Naive thymus-derived CD8-positive, alpha-beta T cell (primary cell): ENCODE results near the gene VCX3A. TPM values are rescaled to one million over a fixed set of nuclear protein-coding genes. Genes with fewer than 3 reads are reported as not detected.
A peak's percentile ranks its signal among the peaks of the same experiment; 100 is the strongest.
"Not testable (repeated sequence)": the region's sequence is repeated elsewhere in the genome, so short reads cannot be mapped to it uniquely, and the experiment has no call there.

Experiments used
- ATAC-seq, 2 donors: fragments of 150-1000 bp; cut with Tn5 transposase in 1 of 2; sonication (Bioruptor Pico), chemical (Tn5 transposase) in 1 of 2; 1 replicate in 1 of 2; 2 replicates in 1 of 2; pipeline ENCODE4 v1.10.0; 2021; ENCODE audit warnings: mild to moderate bottlenecking in 2 of 2, moderate library complexity in 2 of 2
- POLR2A ChIA-PET: fragments of 350-600 bp; sonication (Branson Sonifier 250); formaldehyde crosslinking; loops from one replicate; lab custom pipeline; 2021; ENCODE audit warnings: antibody characterized with exemption; lab: Charles Lee
- DNase-seq, 10 donors: peaks; one replicate each; pipeline versions ENCODE4 v3.0.0 to v3.0.0-alpha.2; 2020 to 2022
- H3K27ac Mint-ChIP-seq, 10 donors: one replicate each; pipeline ENCODE4 v1.8.0; 2020 to 2022; ENCODE audit warnings: mild to moderate bottlenecking in 10 of 10, mixed read lengths in 10 of 10, moderate library complexity in 4 of 10, inconsistent platforms in 1 of 10
- H3K27me3 Mint-ChIP-seq, 5 donors: one replicate each; pipeline ENCODE4 v1.8.0; 2021 to 2022; ENCODE audit warnings: mixed read lengths in 5 of 5
- H3K36me3 Mint-ChIP-seq, 3 donors: one replicate each; pipeline ENCODE4 v1.8.0; 2020 to 2022; ENCODE audit warnings: mixed read lengths in 3 of 3, mild to moderate bottlenecking in 2 of 3, inconsistent platforms in 1 of 3
- H3K4me1 Mint-ChIP-seq, 4 donors: one replicate each; pipeline ENCODE4 v1.8.0; 2021 to 2022; ENCODE audit warnings: mixed read lengths in 4 of 4
- H3K4me3 Mint-ChIP-seq, 10 donors: one replicate each; pipeline ENCODE4 v1.8.0; 2020 to 2022; ENCODE audit warnings: mild to moderate bottlenecking in 10 of 10, mixed read lengths in 10 of 10, moderate library complexity in 6 of 10, inconsistent platforms in 1 of 10
- H3K9me3 Mint-ChIP-seq, 9 donors: one replicate each; pipeline ENCODE4 v1.8.0; 2020 to 2022; ENCODE audit warnings: mixed read lengths in 9 of 9, mild to moderate bottlenecking in 3 of 9, inconsistent platforms in 1 of 9, moderate library complexity in 1 of 9
- polyA plus RNA-seq, 3 donors: library from polyadenylated mRNA; unstranded; fragments of 300-500 nt; fragmentation: Illumina TruSeq; gene quantifications; one replicate each; pipeline ENCODE4 v1.2.3, GENCODE V29; 2021
- total RNA-seq, 8 experiments: library from RNA in 2 of 8; stranded (reverse) in 2 of 8; gene quantifications; one replicate each; pipeline ENCODE4 v1.2.3 and lab custom pipeline; 2021 to 2026

VCX3A gene
- total RNA-seq (not detected), polyA plus RNA-seq (not detected), total RNA-seq (lab: John Stamatoyannopoulos, UW) (0 reads per million in 6 experiments)

GRCh38 chrX:6535018-6535417, at the start of gene VCX3A:
Gene VCX3A (minus strand): TSS chrX:6535118. CDS start chrX:6534497, 621 bp downstream.
- ATAC-seq, H3K27ac Mint-ChIP-seq, H3K4me1 Mint-ChIP-seq, DNase-seq, POLR2A ChIA-PET, H3K4me3 Mint-ChIP-seq, H3K9me3 Mint-ChIP-seq, H3K36me3 Mint-ChIP-seq, H3K27me3 Mint-ChIP-seq: not testable (repeated sequence)

GRCh38 chrX:6574762-6575161, 39.8 kb upstream of the VCX3A start:
- POLR2A ChIA-PET: no interaction called here
- no peaks in the 10 kb centered on the region for H3K36me3 Mint-ChIP-seq
- H3K4me3 Mint-ChIP-seq: no peak overlapping the region
- ATAC-seq: no peak
- H3K9me3 Mint-ChIP-seq: peaks cover 0 to 2% (median 0%) of the 10 kb centered on the region in 9 donors
- H3K27ac Mint-ChIP-seq: no peak overlapping the region
- no peak for DNase-seq
- H3K4me1 Mint-ChIP-seq: no peaks in the 10 kb centered on the region
- peaks cover 0 to 2% (median 0%) of the 10 kb centered on the region in 5 donors for H3K27me3 Mint-ChIP-seq

DNA sequence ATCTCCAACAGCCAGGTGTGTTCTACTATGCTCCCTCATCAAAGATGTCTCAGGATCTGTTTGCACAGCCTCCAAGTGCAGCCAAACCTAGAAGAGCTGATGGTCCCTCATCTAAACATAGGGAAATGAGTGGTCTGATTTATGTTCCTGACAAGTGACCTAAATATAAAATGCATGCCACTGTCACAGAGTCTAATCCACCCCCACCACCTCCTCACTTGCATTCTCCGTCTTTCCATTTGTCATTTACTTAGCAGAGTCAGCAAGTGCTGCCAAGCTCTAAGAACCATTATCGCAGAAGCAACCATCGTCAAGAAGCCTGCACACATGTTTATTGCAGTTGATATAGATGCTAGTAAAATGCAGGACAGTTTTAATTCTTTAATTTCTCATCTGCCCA, 33.1 kb upstream of the VCX3A start:
- H3K9me3 Mint-ChIP-seq: peaks cover 0 to 4% (median 0%) of the 10 kb centered on the region in 9 donors
- DNase-seq: no peak
- no peaks in the 10 kb centered on the region for H3K27me3 Mint-ChIP-seq
- no peaks in the 10 kb centered on the region for H3K36me3 Mint-ChIP-seq
- peak overlapping the region in 1 of 10 donors; percentile 21 for H3K27ac Mint-ChIP-seq
- no peak overlapping the region for H3K4me3 Mint-ChIP-seq
- POLR2A ChIA-PET: no interaction called here
- ATAC-seq: no peak
- no peaks in the 10 kb centered on the region for H3K4me1 Mint-ChIP-seq

GRCh38 chrX:6558979-6559378, 24.1 kb upstream of the VCX3A start:
- POLR2A ChIA-PET: no interaction called here
- no peak for ATAC-seq
- Mint-ChIP-seq H3K27ac (no peak overlapping the region), H3K4me3 (no peak overlapping the region), H3K9me3 (peaks cover 0 to 10% (median 4%) of the 10 kb centered on the region in 9 donors), H3K4me1 (no peaks in the 10 kb centered on the region), H3K36me3 (peaks cover 0 to 5% (median 0%) of the 10 kb centered on the region in 3 donors), H3K27me3 (peaks cover 0 to 4% (median 0%) of the 10 kb centered on the region in 5 donors)
- no peak for DNase-seq

DNA sequence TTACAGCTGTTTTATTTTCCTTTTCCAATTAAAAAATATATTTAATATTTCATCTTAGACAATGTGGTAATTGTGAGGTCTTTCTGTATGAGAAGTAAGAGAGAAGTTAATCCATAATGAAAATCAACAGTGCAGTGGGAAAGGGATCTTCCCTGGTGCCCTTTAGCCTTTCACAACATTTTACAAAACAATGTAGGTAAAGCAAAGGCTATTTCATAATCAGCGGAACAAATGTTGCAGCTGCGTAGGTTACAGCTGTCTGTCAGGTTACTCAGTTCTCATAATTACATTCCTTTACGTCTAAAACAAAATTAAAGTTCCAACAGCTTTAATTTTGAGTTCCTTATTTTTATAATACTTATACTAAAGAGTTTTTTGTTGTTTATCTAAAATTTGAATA, 22.8 kb upstream of the VCX3A start:
- no peak for DNase-seq
- Mint-ChIP-seq H3K36me3 (peaks cover 0 to 13% (median 0%) of the 10 kb centered on the region in 3 donors), H3K9me3 (peaks cover 0 to 15% (median 8%) of the 10 kb centered on the region in 9 donors), H3K27me3 (peaks cover 0 to 4% (median 0%) of the 10 kb centered on the region in 5 donors), H3K27ac (no peak overlapping the region), H3K4me1 (no peaks in the 10 kb centered on the region), H3K4me3 (no peak overlapping the region)
- POLR2A ChIA-PET: no interaction called here
- no peak for ATAC-seq

DNA sequence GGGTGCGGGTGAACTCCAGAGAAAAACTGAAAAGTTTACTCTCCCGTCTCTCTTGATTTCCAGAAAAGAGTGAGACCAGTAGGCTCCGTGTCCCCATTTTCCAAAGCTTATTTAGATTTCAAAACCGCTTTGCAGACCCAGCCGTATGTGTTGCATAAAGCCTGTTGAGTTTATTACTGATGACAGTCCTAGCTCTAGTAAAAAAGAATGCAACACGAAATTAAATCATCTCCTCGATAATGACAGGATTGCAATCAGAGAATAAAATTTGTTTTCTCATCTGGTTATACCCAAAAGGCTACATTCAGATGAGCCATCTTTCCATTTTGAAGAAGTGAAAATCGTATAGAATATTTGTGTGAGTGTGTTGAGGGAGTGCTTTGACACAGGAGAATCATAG, 16.1 kb upstream of the VCX3A start:
- Mint-ChIP-seq H3K27ac (no peak overlapping the region), H3K4me3 (no peak overlapping the region), H3K36me3 (peaks cover 0 to 17% (median 0%) of the 10 kb centered on the region in 3 donors), H3K27me3 (peaks cover 0 to 12% (median 2%) of the 10 kb centered on the region in 5 donors), H3K4me1 (no peaks in the 10 kb centered on the region), H3K9me3 (peaks cover 0 to 23% (median 10%) of the 10 kb centered on the region in 9 donors)
- DNase-seq (no peak), ATAC-seq (no peak)
- POLR2A ChIA-PET: no interaction called here

DNA sequence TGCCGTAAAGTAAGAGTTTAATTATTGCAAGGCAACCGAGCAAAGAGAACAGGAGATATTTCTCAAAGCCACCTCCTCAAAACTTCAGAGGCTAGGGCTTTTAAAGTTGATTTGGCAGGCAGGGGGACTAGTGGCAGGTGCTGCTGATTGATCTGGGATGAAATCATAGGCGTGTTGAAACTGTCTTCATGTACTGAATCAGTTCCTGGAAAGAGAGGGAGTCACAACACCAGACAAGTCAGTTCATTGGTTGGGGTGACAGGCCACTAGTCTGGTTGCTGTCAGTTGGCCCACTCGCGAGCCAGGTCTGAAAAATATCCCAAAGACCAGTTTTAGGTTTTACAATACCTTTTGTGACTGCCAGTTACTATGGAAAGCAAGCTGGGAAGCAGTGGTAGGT, 10.8 kb upstream of the VCX3A start:
- POLR2A ChIA-PET: no interaction called here
- no peak overlapping the region for H3K4me3 Mint-ChIP-seq
- H3K27me3 Mint-ChIP-seq: peaks cover 0 to 4% (median 0%) of the 10 kb centered on the region in 5 donors
- H3K9me3 Mint-ChIP-seq: peaks cover 0 to 14% (median 3%) of the 10 kb centered on the region in 9 donors
- DNase-seq (no peak), ATAC-seq (no peak)
- H3K4me1 Mint-ChIP-seq: peaks cover 0 to 6% (median 0%) of the 10 kb centered on the region in 4 donors
- H3K27ac Mint-ChIP-seq: no peak overlapping the region
- H3K36me3 Mint-ChIP-seq: no peaks in the 10 kb centered on the region

DNA sequence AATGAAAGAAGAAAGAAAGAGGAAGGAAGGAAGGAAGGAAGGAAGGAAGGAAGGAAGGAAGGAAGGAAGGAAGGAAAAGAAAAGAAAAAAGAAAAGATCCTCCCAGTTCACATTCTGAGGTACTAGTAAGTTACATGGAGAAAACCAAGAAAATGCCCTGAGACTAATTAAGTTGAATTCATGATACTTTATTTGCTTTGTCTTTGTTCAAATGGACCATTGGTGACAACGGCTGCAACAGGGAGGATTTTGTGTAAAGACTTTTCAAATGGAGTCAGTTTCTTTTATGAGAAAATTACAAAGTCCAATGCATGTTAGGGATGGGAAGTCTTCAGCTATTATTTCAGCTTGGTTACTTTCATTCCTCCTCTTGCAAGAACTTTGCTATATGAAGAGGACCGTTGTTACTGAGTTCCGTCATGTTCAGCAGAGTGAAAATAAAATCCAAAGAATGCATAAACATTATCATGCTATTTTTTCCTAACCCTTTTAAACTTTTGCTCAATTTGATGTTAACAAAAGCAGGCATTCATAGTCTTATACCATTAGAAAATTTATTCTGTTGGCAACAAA, 8.3 kb downstream of the VCX3A start:
- Mint-ChIP-seq H3K4me3 (no peak overlapping the region), H3K27ac (no peak overlapping the region)
- POLR2A ChIA-PET: no interaction called here

GRCh38 chrX:6517376-6517775, 17.5 kb downstream of the VCX3A start:
- H3K4me3 Mint-ChIP-seq: no peak overlapping the region
- POLR2A ChIA-PET: no interaction called here
- DNase-seq (no peak), ATAC-seq (no peak)
- peaks cover 0 to 6% (median 0%) of the 10 kb centered on the region in 9 donors for H3K9me3 Mint-ChIP-seq
- H3K36me3 Mint-ChIP-seq: no peaks in the 10 kb centered on the region
- H3K27ac Mint-ChIP-seq: no peak overlapping the region
- no peaks in the 10 kb centered on the region for H3K4me1 Mint-ChIP-seq
- no peaks in the 10 kb centered on the region for H3K27me3 Mint-ChIP-seq

More for the DNA sequence above, 8.3 kb downstream of the VCX3A start:
- peaks cover 0 to 9% (median 0%) of the 10 kb centered on the region in 9 donors for H3K9me3 Mint-ChIP-seq
- DNase-seq (no peak), ATAC-seq (no peak)
- no peaks in the 10 kb centered on the region for H3K27me3 Mint-ChIP-seq
- H3K4me1 Mint-ChIP-seq: no peaks in the 10 kb centered on the region
- H3K36me3 Mint-ChIP-seq: peaks cover 0 to 4% (median 0%) of the 10 kb centered on the region in 3 donors

- Mint-ChIP-seq H3K27ac (no peak overlapping the region), H3K4me3 (no peak overlapping the region), H3K4me1 (no peaks in the 10 kb centered on the region), H3K36me3 (no peaks in the 10 kb centered on the region), H3K9me3 (peaks cover 0 to 7% (median 0%) of the 10 kb centered on the region in 9 donors), H3K27me3 (peaks cover 0 to 3% (median 0%) of the 10 kb centered on the region in 5 donors)
- DNase-seq (no peak), ATAC-seq (no peak)
- POLR2A ChIA-PET: no interaction called here
These were observed 28.5 kb downstream of the VCX3A start for GRCh38 chrX:6506444-6506843.

- ATAC-seq (no peak), DNase-seq (no peak)
- Mint-ChIP-seq H3K36me3 (no peaks in the 10 kb centered on the region), H3K9me3 (peaks cover 0 to 7% (median 0%) of the 10 kb centered on the region in 9 donors), H3K27ac (no peak overlapping the region), H3K4me3 (no peak overlapping the region), H3K27me3 (peaks cover 0 to 3% (median 0%) of the 10 kb centered on the region in 5 donors), H3K4me1 (no peaks in the 10 kb centered on the region)
- POLR2A ChIA-PET: no interaction called here
These were observed 29.0 kb downstream of the VCX3A start for GRCh38 chrX:6505960-6506359.

- H3K9me3 Mint-ChIP-seq: peaks cover 0 to 8% (median 0%) of the 10 kb centered on the region in 9 donors
- POLR2A ChIA-PET: no interaction called here
- DNase-seq (no peak), ATAC-seq (no peak)
- H3K4me1 Mint-ChIP-seq: no peaks in the 10 kb centered on the region
- H3K36me3 Mint-ChIP-seq: no peaks in the 10 kb centered on the region
- no peak overlapping the region for H3K4me3 Mint-ChIP-seq
- no peak overlapping the region for H3K27ac Mint-ChIP-seq
- H3K27me3 Mint-ChIP-seq: peaks cover 0 to 3% (median 0%) of the 10 kb centered on the region in 5 donors
These were observed 34.2 kb downstream of the VCX3A start for GRCh38 chrX:6500719-6501118.

- peaks cover 0 to 3% (median 0%) of the 10 kb centered on the region in 3 donors for H3K36me3 Mint-ChIP-seq
- no peak for DNase-seq
- no peak for ATAC-seq
- no peaks in the 10 kb centered on the region for H3K27me3 Mint-ChIP-seq
- no peaks in the 10 kb centered on the region for H3K4me1 Mint-ChIP-seq
- peaks cover 0 to 12% (median 1%) of the 10 kb centered on the region in 9 donors for H3K9me3 Mint-ChIP-seq
- no peak overlapping the region for H3K27ac Mint-ChIP-seq
- POLR2A ChIA-PET: no interaction called here
- no peak overlapping the region for H3K4me3 Mint-ChIP-seq
These were observed 36.6 kb downstream of the VCX3A start for GRCh38 chrX:6498324-6498723.
